Astrocyte of the spinal cord (primary cell): ENCODE data around the gene CDC20.
A peak's percentile ranks its signal among the peaks of the same experiment; 100 is the strongest.

Source experiments
- DNase-seq: peaks from one replicate; pipeline ENCODE4 v3.0.0; 2011; ENCODE audit warnings: low read depth, low spot score
- H3K4me3 ChIP-seq: 2 replicates; pipeline ENCODE4 v1.5.1; 2011; ENCODE audit warnings: low read depth, mild to moderate bottlenecking, low read length, moderate library complexity
- in situ Hi-C: cut with HindIII; loops from 2 replicates; pipeline ENCODE4 v1.10.0; 2017; ENCODE audit warnings: low sequenced_read_pairs
- TF ChIP-seq, protein P1 (sequence below): IDR thresholded peaks from 2 replicates; pipeline ENCODE4 v1.5.1; 2012; ENCODE audit warnings: low read depth, mild to moderate bottlenecking, low read length, inconsistent platforms

CDC20 gene

DNA sequence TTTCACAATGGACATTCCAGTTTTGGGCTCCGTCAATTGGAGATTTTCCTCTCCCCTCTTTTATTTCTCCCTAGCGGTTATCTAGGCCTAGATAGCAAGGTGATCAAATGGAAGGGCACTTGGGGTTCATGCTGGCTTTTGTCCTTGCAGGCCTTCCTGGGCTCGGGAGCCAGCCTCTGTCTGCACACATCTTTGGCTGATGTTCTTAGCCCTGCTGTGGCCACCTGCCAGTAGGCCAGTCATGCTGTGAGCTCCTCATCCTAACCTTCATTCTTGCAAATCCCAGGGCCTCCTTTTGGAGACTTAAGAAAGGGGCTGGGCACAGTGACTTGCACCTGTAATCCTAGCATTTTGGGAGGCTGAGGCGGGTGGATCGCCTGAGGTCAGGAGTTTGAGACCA lies 44.5 kb upstream of the CDC20 start:
- in situ Hi-C loops, result no loop called here
- no peak for DNase-seq
- TF ChIP-seq, protein P1, sequence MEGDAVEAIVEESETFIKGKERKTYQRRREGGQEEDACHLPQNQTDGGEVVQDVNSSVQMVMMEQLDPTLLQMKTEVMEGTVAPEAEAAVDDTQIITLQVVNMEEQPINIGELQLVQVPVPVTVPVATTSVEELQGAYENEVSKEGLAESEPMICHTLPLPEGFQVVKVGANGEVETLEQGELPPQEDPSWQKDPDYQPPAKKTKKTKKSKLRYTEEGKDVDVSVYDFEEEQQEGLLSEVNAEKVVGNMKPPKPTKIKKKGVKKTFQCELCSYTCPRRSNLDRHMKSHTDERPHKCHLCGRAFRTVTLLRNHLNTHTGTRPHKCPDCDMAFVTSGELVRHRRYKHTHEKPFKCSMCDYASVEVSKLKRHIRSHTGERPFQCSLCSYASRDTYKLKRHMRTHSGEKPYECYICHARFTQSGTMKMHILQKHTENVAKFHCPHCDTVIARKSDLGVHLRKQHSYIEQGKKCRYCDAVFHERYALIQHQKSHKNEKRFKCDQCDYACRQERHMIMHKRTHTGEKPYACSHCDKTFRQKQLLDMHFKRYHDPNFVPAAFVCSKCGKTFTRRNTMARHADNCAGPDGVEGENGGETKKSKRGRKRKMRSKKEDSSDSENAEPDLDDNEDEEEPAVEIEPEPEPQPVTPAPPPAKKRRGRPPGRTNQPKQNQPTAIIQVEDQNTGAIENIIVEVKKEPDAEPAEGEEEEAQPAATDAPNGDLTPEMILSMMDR, result no peak

DNA sequence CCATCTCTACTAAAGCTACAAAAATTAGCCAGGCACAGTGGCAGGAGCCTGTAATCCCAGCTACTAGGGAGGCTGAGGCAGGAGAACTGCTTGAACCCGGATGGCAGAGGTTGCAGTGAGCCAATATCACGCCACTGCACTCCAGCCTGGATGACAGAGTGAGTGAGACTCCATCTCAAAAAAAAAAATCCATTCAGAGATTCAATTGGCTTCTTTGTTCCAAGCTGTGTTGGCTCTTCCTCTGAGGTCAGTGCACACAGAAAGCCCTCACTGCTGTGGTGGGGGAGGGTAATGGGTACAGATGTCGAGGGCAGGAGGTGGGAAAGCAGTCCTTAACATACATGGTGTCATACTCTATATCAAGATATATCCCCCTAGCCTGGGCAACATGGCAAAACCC lies 43.3 kb upstream of the CDC20 start:
- H3K4me3 ChIP-seq, result no peak overlapping the region
- in situ Hi-C loops, result no loop called here
- TF ChIP-seq, protein P1, result no peak
- DNase-seq, result no peak

More for the DNA sequence above, 44.5 kb upstream of the CDC20 start:
- H3K4me3 ChIP-seq, result no peak overlapping the region

DNA sequence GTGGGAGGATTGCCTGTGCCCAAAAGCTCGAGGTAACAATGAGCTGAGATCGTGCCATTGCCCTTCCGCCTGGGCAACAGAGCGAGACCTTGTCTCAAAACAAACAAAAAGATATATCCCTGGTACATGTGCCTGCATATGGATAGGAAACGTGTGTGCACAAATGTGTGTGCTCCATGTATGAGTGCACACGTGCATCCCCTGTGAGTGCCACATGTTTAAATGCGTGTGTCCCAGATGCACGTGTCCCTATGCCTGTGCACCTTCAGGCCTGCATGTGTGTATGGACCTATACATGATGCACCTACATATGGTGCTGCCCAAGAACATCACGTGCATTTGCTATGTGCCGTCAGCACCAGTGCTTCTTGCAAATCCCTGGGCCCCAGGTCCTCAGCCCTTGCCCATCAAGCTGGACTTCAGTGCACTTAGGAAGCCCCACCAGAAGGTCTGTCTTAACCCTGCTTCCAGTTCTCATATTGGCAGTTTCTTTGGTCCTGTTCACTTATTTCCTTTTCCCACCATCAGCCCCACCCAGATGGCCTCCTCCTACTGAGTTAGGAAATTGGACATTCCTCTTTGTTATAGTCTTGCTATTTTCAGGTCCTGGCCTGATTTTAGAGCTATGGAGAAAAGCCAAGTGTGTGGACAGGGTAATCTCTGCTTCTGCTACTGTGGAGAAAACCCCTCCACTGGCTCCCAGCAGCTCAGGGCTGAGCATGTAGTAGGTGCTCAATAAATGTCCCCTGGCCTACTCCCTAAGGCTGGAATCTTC lies 42.6 kb upstream of the CDC20 start:
- TF ChIP-seq, protein P1, result no peak
- H3K4me3 ChIP-seq, result no peak overlapping the region
- no peak for DNase-seq
- in situ Hi-C loops, result no loop called here

DNA sequence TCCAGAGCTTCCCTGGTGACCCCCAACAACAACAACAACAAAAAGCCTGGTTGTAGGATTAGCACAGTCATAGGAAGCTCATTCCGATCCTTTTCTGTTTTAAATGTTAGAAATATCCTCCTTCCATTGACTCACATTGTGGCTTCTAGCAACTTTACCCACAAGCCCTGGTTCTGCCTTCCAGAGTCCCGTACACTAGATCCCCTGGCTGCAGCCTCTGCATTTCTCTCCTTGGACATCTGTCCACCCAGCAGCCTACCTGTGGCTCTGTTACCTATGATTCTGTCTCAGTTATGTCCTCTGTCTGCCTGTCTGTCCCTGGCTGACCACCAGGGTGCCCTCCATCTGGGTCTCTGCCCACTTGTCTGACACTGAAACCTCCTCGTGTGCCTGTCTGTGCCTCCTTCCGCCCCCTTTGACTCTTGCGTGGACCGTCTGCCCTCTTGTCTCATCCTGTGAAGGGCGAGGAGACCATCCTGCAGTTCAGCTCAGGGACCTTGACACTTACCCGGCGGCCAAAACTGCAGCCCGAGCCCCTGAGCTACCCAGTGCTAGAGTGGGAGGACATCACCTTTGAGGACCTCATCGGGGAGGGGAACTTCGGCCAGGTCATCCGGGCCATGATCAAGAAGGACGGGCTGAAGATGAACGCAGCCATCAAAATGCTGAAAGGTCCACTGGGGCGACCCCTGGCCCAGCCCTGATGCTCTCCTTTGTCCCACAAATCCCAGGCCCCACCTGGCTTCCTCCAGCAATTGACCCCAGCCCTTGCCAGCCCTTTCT lies 41.9 kb upstream of the CDC20 start:
- DNase-seq, result no peak
- in situ Hi-C loops, result no loop called here
- H3K4me3 ChIP-seq, result no peak overlapping the region
- TF ChIP-seq, protein P1, result peak; percentile 23

DNA sequence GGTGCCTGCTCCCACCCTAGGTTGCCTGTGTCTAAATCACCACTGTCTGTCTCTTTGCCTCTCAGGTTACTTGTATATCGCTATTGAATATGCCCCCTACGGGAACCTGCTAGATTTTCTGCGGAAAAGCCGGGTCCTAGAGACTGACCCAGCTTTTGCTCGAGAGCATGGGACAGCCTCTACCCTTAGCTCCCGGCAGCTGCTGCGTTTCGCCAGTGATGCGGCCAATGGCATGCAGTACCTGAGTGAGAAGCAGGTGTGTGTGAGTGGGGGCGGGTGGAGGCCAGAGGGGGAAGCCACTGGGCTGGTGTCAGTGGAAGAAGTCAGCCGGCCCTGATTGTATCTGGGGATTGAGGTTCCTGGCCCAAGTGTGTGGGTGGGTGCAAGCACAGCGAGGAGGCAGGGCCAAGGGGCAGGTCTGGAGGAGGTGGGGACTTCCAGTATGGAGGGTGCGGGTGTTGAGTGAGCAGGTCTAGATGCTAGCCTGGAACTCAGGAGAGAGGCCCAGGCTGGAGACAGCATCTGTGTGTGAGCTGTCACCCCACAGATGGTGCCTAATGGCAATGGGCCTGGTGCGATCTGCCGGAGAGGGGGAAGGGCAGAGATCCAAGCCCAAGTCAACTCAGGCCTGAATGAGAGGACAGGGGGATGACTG lies 40.8 kb upstream of the CDC20 start:
- no peak for DNase-seq
- TF ChIP-seq, protein P1, result no peak
- H3K4me3 ChIP-seq, result no peak overlapping the region
- in situ Hi-C loops, result no loop called here

DNA sequence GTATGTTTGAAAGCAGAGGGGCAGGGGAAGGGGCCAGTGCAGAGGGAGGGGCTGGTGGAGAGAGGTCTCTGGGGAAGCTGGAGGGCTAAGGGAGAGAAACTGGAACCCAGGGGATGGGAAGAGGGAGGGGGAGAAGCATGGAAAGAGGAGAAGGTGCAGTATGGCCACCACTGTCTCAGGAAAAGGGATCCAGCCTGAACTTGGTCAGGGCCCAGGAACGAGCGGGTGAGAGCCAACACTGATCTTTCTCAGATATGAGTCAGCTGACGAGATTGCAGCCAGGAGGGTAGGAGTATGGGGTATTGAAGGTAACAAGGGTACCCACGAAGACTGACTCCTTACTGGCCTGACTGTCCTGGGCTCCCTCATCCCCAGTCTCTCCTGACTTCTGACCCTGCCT lies 40.0 kb upstream of the CDC20 start:
- DNase-seq, result no peak
- no peak overlapping the region for H3K4me3 ChIP-seq
- TF ChIP-seq, protein P1, result no peak
- in situ Hi-C loops, result no loop called here
